Measurements from ENCODE around the gene MACROH2A1.

The MACROH2A1 gene

DNA sequence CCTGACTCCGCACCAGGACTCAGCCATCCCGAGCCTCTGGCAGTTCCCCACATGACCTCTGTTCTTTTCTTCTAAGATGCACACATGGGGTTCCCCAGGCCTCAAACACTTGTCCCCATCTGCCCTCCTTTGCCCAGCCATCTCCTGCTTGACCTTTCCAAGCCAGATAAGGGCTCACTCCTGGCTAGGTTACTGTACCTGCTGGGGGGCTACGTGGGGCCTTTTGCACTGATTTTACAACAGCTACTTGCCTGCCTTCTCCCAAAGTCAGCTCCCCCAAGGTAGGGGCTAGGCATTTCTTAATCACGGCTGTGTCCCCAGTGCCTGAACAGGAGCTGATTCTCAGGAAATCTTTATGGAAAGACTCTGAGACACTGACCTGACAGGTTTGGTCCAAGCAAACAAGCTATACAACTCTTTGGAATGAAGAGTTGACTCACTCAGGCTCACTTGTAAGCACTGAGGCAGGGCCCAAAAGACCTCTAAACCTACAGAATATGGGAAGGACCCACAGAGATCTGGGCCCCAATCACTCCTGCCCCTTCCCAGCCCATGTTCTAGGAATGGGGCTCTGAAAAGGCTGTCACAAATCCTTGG lies 2.5 kb downstream of the MACROH2A1 start:
- DNase-seq (ENCODE audit: low spot score): no peak

DNA sequence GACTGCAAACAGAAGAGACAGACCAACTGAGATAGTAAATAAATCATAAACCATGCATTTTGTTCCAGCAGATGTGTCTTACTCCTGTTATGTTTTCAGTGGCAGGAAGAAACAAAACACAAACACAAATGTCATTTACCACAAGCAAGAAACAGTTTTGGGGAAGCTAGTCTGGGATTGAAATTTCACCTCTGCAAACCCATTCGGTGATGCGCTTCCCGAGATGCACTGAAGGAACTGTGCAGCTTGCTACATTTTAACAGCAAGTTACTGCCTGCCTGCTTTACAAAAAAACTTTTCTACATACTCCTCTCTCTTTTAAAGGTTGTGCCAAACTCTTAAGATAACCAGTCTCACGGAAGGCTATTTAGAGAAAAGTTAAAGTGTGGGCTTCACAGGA lies 3.2 kb downstream of the MACROH2A1 start:
- DNase-seq (ENCODE audit: low spot score): no peak

DNA sequence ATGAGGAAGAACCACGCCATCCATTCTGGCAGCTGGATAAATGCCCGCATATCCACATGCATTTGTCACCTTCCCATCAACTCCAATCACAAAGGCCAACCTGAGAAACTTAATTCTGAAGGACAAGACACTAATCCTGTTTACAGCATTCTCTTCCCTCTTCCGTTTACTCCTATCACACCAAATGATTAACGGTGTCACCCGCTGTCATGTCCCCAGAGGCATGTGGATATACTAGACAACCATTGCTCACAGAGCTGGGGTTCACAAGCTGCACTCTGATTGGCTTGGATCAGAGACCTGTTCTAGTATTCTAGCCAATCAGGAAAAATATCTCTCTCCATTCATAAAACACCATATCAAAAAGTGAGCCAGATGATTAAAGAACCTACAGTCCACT lies 3.6 kb downstream of the MACROH2A1 start:
- DNase-seq (ENCODE audit: low spot score): no peak

DNA sequence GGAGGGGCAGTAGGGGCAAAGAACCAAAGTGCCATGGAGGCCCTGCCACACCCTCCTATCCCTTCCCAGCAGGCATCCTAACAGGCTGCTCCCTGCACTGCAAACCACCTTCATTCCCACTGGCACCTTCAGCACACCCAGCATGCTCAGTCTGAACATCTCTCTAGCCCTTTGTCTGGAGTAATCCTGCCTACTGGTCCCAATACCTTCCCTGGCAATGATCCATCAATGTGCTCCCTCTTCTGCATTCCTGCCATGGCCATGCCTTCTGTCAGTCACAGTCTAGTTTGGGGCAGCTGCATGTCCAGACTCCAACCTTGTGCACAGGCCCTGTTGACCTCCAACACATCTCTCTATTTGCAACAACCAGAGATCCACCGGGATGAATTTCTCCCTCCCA lies 4.9 kb downstream of the MACROH2A1 start:
- no peak for DNase-seq (ENCODE audit: low spot score)

DNA sequence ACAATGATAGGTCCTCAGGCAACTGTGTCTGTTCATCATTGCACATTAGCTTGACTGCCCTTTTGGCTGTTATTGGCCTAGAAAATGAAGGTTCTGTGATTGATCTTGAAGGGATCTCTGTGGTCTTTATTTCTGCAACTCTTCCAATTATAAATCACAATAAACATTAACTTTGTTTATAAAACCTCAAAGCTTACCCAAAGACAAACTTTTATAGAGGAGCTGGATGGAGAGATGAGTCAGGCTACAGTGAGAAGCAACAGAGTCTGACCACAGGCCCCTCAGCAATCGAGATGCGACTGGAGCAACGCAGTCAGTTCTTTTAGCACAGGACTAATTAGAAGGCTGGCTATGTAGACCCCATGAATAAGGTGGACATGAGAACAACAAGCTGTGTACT lies 5.3 kb downstream of the MACROH2A1 start:
- no peak for DNase-seq (ENCODE audit: low spot score)

DNA sequence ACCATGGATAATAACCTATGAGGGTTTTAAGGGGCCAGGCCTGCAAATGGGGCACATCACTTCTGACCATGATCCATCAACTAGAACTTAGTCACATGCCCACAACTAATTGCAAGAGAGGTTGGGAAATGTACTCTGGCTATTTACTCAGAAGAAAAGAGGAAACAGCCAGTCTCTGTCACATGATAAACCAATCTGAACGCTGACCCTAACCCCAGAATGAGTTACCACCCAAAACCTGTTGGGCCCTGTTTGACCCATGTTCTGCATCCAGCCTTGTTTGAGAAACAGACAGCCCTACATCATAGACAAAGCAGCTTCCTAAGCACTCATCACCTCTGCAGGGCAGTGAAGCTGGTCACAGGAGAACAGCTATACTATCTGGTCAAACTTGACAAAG lies 5.8 kb downstream of the MACROH2A1 start:
- no peak for DNase-seq (ENCODE audit: low spot score)

DNA sequence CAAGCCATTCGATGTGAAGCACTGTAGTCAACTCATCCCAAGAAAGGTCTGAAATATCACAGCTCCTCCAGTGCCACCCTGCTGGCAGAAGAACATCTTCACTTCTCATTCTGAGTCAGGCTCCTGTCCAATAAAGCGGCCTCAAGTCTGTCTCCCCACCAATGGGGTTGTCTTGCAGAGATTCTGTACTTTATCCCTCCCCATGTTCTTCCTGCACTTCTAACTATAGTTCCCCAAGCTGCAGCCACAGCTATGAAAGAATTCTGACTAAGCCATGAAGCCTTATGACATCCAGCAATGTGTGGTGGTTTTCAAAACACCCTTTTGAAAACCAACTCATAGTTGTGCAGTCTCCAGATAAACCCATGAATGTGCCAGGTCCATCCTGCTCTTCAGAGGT lies 6.8 kb downstream of the MACROH2A1 start:
- DNase-seq (ENCODE audit: low spot score): peak; percentile 70

DNA sequence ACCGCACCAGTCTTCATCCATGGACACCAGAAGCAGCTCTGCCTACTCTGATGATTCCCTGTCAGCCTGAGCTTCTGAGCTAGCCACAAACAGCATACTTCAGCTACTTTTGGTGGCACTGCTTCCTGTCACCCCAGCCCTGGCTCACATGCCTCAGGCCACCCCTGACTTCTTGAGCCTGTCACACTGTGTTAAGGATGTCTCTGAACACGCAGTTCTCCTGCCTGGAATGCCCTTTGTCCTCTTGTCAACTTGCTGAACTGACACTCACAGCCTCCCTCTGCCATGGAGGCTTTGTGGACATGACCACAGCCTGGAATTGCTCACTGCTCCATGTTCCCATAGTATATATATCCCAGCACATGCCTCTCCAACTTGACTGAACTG lies 7.2 kb downstream of the MACROH2A1 start:
- no peak for DNase-seq (ENCODE audit: low spot score)

DNA sequence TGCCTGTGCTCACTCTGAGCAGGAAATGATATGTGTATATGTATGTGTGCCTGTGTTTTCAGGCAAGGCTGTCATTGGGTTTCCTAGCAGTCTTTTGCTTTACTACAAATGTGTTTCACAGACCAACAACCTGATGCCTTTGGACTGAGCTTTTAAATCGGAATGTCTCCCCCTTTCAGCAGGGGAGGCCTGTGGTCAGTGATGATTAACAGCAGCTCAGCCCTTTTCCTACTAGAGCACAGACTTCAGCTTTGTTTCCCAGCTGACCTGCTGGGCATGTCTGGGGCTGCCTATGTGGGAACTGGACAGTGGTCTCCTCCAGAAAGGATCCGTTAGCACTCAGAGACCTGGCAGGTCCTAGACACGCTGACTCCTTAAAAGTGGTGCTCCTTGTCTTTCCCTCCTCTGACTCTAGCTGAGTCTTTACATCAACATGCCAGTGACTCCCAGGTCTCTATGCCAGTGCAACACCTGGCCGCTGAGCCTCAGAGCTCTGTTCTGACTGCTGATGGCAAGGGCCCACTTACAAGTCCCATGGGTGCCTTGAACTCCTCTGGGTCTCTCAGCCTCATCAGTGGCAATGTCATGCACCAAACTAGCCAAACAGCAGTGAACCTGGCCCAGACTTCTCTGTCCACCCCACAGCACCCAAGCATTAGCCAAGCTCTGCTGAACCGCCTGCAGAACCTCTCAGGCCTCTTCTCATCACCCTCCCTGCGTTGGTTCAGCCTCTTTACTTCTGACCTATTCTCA lies 7.7 kb downstream of the MACROH2A1 start:
- no peak for DNase-seq (ENCODE audit: low spot score)

DNA sequence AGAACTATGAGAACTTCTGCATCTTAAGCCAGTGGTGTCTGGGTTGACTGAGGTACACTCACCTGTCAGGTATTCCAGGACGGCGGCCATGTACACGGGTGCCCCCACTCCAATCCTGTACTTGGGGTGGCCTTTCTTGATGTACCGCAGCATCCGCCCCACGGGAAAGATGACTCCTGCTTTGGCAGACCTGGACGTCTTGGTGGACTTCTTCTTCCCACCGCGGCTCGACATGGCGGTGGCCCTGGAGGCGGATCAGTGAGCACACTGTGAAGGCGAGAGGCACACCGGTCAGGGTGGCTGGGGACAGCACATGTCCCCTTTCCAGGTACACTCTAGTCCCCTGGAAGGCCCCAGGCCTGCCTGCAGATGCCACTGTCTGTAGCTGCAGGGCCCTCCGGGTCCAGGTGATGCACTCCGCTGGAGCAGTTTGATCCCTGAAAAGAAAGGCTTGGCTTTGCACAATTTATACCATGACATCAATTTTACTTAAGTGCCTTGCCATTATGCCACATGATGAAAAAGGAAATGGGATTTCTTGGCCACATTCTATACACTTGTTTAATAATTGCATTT lies 10.1 kb downstream of the MACROH2A1 start:
- DNase-seq (ENCODE audit: low spot score): no peak

DNA sequence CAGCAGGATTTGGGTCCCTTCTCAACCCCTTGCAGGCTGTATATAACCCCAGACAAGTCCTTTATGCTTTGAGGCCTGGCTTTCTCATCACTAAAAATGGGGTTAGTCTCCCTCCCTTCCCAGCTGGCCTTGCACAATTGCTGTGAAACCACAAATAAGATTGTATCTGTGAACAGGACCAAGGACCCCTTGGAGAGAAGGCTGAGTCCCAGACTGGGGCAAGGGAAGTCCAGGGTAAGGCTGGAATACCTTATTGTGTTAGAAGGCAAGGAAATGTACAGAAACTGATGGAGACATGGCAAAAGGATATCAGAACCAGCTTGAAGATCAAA lies 11.4 kb downstream of the MACROH2A1 start:
- DNase-seq (ENCODE audit: low spot score): no peak

DNA sequence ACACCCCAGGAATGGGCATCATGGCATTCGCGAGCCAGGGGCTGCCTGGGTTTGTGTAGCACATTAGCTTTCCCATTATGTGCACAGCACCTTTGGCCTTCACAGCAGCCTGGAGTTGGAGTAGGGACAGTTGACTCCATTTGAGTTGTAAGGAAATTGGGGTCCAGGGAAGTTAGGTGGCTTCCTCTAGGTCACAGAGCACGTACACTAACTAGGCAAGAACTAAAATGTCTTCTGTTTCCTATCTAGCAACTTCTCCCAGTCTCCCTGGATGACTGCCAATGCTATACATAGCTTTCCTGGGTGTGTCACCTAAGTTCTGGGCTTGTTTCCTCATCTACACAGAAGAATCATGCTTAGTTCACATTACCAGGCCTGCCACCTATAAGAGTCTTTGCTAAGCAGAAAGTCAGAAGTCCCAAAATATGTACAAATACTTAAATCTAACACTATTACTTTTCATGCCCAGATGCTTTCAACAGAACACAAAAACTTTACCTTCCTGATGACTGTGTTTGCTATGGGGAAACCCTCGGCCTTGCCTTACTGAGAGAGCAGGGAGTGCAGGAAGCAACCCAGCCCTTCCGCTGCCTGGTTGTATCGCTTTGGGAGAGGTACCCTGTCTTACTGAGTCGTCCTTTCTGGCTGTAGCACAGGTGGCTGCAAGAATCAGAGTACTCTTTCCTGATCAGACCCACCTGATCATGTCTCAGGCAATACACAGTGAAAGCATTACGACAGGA lies 12.0 kb downstream of the MACROH2A1 start:
- DNase-seq (ENCODE audit: low spot score): peak; percentile 82

DNA sequence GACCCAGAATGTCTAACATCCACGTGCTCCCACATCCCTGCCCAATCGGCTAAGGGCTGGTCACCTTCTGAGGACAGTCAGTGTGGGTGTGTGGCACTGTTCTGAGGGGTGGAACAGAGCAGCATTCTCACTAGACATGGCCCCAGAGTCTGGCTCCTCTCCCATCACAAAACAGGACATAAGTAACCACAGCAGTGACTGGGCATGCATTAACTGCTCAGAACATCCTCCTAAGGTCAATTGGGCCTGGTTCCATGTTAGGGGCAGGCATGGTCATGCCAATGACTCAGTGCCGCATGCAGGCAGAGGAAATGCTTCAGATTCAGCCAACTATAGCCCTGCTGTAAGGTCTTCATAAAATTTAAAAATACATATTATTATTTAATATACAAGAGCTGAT lies 12.9 kb downstream of the MACROH2A1 start:
- no peak for DNase-seq (ENCODE audit: low spot score)

DNA sequence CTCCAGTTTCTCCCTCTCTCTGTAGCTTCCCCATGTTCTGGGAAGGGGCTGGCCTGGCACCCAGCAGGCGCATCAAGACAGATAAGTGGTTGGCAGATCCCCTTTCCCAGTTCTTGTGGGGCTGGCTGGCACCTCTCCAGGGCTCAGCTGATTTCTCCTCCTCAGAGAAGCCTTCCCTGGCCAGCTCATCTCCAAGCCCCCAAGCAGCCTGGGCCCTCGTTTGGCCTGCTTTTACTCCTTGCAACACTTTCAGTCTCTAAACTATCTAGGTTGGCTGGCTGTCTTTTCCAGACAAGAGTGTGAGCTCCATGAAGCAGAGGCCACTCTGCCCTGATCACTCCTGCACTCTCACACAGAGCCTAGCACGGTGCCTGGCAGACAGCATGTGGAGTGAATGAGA lies 13.5 kb downstream of the MACROH2A1 start:
- no peak for DNase-seq (ENCODE audit: low spot score)

DNA sequence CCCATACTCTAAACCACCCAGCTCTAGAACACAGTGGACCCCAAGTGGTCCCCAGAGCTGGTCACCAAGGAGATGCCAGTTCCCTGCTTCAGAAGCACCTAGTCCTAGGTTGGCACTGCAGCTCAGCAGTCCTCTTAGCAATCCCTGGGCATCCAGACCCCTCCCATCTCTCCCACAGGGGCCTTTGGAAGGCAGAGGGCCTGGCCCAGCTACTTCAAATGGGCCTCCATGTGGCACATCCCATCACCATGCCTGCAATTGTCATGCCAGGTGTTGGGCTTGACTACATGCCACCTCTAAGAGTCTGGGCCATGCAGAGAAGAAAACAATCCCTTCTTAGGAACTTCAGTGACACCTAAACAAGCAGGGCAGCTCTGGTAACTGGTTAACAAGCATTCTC lies 14.1 kb downstream of the MACROH2A1 start:
- DNase-seq (ENCODE audit: low spot score): no peak

DNA sequence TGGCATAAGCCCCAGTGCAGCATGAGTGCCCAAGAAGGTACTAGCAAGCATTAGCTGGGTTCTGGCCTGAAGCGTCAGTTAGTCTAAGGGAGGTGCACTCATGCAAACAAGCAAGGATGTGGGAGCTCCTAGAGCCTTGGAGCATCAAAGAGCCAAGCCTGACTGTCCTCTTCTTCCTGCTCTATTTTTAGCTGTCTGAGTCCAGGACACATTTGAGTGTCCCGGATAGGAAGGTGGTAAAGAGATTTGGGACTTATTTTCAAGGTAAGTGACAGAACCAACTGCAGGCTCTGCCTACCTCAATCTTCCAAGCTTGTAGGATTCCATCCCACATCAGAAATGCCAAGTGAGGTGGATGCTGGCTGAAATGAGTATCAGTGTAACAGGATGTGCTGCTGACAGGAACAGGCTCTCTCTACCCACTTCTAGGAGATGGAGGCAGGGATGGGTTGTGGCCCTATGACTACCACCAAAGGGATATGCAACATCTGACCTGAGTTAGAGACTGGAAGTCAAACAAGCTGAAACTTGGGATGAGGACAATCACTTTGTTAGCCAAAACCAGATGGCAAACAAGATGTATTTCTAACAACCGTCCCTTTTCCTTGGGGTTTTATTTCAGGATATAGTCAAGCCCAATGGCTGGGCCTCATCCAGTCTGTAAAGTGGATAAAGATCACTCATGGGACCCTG lies 15.1 kb downstream of the MACROH2A1 start:
- DNase-seq (ENCODE audit: low spot score): no peak

DNA sequence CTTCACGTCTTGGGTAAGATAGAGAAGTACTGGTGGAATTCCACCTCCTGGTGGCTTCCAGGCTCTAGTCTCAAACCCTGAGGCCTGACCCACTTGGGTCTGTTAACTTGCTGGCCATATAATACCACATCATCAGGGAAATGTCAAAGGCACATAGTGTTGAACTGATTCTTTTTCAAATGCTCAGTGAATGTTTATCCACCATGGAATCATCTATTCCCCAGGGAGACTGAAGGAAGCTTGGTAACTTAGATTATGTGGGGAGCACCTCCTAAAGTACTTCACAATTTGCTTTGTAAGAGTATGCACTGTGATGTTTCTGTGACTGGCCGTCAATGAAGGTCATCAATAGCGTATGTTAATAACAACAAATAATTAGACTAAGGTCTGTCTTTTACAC lies 16.1 kb downstream of the MACROH2A1 start:
- DNase-seq (ENCODE audit: low spot score): no peak

DNA sequence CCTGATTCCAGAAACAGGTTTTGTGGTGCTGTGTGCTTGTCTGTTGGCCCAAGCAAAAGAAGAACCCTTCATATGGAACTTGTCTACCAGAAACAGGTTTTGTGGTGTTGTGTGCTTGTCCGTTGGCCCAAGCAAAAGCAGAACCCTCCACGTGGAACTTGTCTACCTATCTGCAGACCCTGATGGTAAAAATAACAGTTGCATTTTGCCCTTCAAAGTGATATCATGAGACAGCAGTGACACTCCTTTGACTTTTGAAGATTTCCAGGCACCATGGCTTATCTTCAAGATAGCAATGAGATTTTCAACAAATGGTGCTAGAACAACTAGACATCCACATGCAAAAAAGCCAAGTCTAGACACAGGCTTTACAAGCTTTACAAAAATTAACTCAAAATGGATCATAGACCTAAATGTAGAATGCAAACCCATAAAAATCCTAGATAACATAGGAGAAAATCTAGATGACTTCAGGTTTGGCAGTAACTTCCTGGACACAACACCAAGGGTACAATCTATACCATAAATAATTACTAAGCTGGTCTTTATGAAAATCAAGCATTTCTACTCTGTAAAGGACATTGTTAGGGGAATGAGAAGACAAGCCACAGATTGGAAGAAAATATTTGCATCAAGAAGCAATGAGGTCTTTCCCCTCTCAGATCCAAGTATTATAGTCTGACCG lies 16.8 kb downstream of the MACROH2A1 start:
- DNase-seq (ENCODE audit: low spot score): no peak

DNA sequence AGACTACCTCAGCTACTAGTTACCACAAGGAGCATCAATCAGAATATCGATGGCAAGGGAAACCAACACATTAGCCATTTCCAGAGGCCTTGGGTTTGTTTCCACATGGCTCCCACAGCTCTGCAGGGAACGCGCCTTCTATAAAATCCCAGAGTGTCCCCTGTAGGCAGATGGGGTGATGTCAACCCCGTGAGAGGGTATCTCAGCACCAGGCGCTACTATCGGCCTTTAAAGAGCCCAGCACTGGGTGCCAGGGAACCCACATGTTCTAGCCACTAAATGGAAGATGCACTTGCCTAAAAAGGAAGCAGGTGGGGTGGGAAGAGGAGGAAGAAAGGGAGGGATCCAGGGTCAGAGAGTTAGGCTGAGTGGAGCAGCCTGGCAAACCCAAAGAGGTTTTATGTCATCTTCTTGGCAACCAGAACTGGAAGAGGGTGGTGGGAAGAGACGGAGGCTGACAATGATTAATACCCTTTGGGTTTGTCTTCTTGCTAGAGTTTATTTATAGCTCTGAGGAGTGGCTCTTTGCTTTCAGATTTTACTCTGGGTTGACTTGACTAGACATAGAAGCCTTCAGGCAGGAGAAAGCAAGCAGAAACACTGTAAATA lies 19.9 kb downstream of the MACROH2A1 start:
- DNase-seq (ENCODE audit: low spot score): no peak

DNA sequence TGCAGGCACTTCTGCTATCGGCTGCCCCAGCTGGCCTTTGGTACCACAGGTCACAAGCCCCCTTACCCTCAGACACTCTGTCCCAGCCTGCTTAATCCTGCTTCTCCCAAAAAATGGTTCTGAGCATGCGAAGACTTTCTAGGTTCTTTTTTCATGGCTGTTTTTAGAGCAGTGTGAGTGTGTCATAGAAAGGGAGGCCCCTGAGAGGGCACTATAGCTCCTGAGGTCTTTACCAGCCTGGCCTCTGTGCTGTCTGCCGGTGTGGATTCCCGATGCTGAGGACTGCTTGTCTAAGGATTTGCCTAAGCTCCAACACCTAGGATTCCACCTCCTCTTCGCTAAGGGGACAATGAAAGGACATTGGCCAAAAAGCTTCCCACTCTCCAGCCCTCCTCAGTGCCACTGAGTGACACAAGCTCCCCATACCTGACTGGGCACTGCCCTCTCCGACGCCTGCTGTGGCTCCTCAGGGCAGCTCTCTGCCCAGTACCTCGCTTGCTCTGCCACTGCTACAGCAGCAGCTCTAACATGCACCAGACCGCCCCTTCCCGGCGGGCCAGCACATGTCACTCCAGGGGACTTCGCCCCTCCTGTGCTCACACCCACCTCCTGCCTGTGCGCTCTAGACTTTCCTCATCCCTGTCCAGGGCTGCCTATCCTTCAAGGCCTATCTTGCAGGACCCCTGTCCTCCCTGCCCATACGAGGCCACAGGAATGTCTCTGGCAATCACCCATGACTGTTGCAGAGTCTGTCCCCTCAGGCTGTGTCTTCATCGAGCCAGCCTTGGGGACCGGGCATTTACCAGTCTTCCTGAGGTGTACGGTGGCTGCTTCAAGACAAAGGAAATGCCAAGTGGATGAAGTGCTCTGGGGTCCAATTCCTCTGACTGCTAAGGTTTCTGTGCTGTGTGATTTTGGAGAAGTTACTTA lies 21.0 kb downstream of the MACROH2A1 start:
- no peak for DNase-seq (ENCODE audit: low spot score)

Measured in pons (tissue), 1 donor.